K562 (cell line): ENCODE results near the gene GPATCH4. TPM values are rescaled to one million over a fixed set of nuclear protein-coding genes. Genes with fewer than 3 reads are reported as not detected.

ENCODE experiments used
- CREM ChIP-seq: IDR thresholded peaks from 2 replicates; pipeline ENCODE4 v1.6.1; 2014; ENCODE audit warnings: antibody characterized with exemption, low read depth
- DDX20 ChIP-seq: fragments of 450-650 bp; IDR thresholded peaks from 2 replicates; pipeline ENCODE4 v1.6.1; 2016; ENCODE audit warnings: missing genetic modification characterization, low read depth, mild to moderate bottlenecking, missing compliant biosample characterization, moderate library complexity
- EWSR1 ChIP-seq: fragments of 450-650 bp; IDR thresholded peaks from 2 replicates; pipeline ENCODE4 v1.6.1; 2018; ENCODE audit warnings: borderline replicate concordance, mild to moderate bottlenecking, low read depth, moderate library complexity; ENCODE audit not compliant: partially characterized antibody
- GTF2A2 ChIP-seq: IDR thresholded peaks from 2 replicates; pipeline ENCODE4 v1.6.1; 2016; ENCODE audit warnings: mild to moderate bottlenecking, missing genetic modification characterization, missing compliant biosample characterization
- HSF4 ChIP-seq: fragments of 250-450 bp; sonication (Bioruptor Pico); IDR thresholded peaks from 2 replicates; pipeline ENCODE4 v2.1.2; 2022; ENCODE audit warnings: mild to moderate bottlenecking, moderate library complexity, borderline replicate concordance
- KDM1A ChIP-seq, 2 experiments: fragments of 450-650 bp; IDR thresholded peaks; 2 replicates each; pipeline ENCODE4 v1.6.1; 2016; ENCODE audit warnings: mild to moderate bottlenecking in 2 of 2
- MTF1 ChIP-seq: fragments of 250-450 bp; sonication (Bioruptor Pico); IDR thresholded peaks from 2 replicates; pipeline ENCODE4 v1.9.0; 2021; ENCODE audit warnings: moderate library complexity, mild to moderate bottlenecking, inconsistent platforms, borderline replicate concordance
- MXI1 ChIP-seq: IDR thresholded peaks from 2 replicates; pipeline ENCODE4 v1.6.1; 2011; ENCODE audit warnings: low read depth, mild to moderate bottlenecking, improper control_type of control experiment, low read length
- MYC ChIP-seq, 2 experiments: fragments of 250-450 bp in 1 of 2; sonication (Bioruptor Pico) in 1 of 2; IDR thresholded peaks; 2 replicates each; pipeline versions ENCODE4 v1.5.1 to v1.6.1; 2012 to 2021; ENCODE audit warnings: low read depth in 2 of 2, borderline replicate concordance in 1 of 2, improper control_type of control experiment in 1 of 2, low read length in 1 of 2, mild to moderate bottlenecking in 1 of 2, moderate library complexity in 1 of 2
- NKRF ChIP-seq: fragments of 450-650 bp; IDR thresholded peaks from 2 replicates; pipeline ENCODE4 v1.6.1; 2016; ENCODE audit warnings: borderline replicate concordance
- PHF21A ChIP-seq: fragments of 450-650 bp; IDR thresholded peaks from 2 replicates; pipeline ENCODE4 v1.6.1; 2017; ENCODE audit warnings: low read depth, borderline replicate concordance
- PYGO2 ChIP-seq: fragments of 450-650 bp; IDR thresholded peaks from 2 replicates; pipeline ENCODE4 v1.6.1; 2016; ENCODE audit warnings: mild to moderate bottlenecking, missing genetic modification characterization, moderate library complexity, missing compliant biosample characterization
- RB1 ChIP-seq: fragments of 450-650 bp; IDR thresholded peaks from 2 replicates; pipeline ENCODE4 v1.6.1; 2017; ENCODE audit warnings: low read depth, mild to moderate bottlenecking
- SMARCE1 ChIP-seq: fragments of 450-650 bp; IDR thresholded peaks from 2 replicates; pipeline ENCODE4 v1.7.1; 2016; ENCODE audit warnings: mild to moderate bottlenecking
- SPI1 ChIP-seq: IDR thresholded peaks from 2 replicates; pipeline ENCODE4 v1.6.1; 2011; ENCODE audit warnings: low read depth, low read length, control low read depth, borderline replicate concordance
- TFE3 ChIP-seq: fragments of 450-650 bp; formaldehyde crosslinking; IDR thresholded peaks from 2 replicates; pipeline ENCODE4 v1.4.0; 2020; ENCODE audit warnings: mild to moderate bottlenecking, mixed read lengths
- ZBTB1 ChIP-seq: sonication (generic); formaldehyde crosslinking; IDR thresholded peaks from 2 replicates; pipeline ENCODE4 v1.8.1; 2023; ENCODE audit warnings: missing genetic modification reagents, low read depth, mild to moderate bottlenecking, borderline replicate concordance
- ZFP30 ChIP-seq: fragments of 250-450 bp; sonication (Bioruptor Pico); IDR thresholded peaks from 2 replicates; pipeline ENCODE4 v1.8.0; 2022; ENCODE audit warnings: moderate library complexity, mild to moderate bottlenecking, inconsistent platforms, borderline replicate concordance
- ZNF280A ChIP-seq: fragments of 450-650 bp; IDR thresholded peaks from 2 replicates; pipeline ENCODE4 v1.6.1; 2018; ENCODE audit warnings: mild to moderate bottlenecking, low read depth; ENCODE audit not compliant: partially characterized antibody
- ZNF445 ChIP-seq: fragments of 250-450 bp; sonication (Bioruptor Pico); IDR thresholded peaks from 2 replicates; pipeline ENCODE4 v1.4.0; 2020; ENCODE audit warnings: low read depth, mild to moderate bottlenecking, moderate library complexity
- ZNF507 ChIP-seq: conservative IDR thresholded peaks from 2 replicates; pipeline ENCODE4 v1.6.1; 2017; ENCODE audit warnings: missing genetic modification characterization, missing compliant biosample characterization
- ZNF586 ChIP-seq: fragments of 450-650 bp; formaldehyde crosslinking; conservative IDR thresholded peaks from 2 replicates; pipeline ENCODE4 v1.4.0; 2020; ENCODE audit warnings: mild to moderate bottlenecking, moderate library complexity
- ZNF699 ChIP-seq: fragments of 250-450 bp; sonication (Bioruptor Pico); IDR thresholded peaks from 2 replicates; pipeline ENCODE4 v1.8.0; 2021; ENCODE audit warnings: mild to moderate bottlenecking, moderate library complexity; ENCODE audit not compliant: insufficient replicate concordance
- polyA plus RNA-seq, 8 experiments: library from polyadenylated mRNA; depleted of rRNA in 4 of 8; stranded (reverse) in 5 of 8; unstranded in 3 of 8; fragments of >200 nt; fragmentation: Nextera tagmentation in 2 of 8; fragmentation: Illumina TruSeq in 1 of 8; extraction: Ambion mirVana in 2 of 8; extraction: Trizol in 1 of 8; gene quantifications; 2 replicates each; pipeline versions ENCODE4 v1.2.1 to v1.2.3, GENCODE V29; 2011 to 2014; ENCODE audit warnings: inconsistent platforms in 1 of 8, missing spikeins in 1 of 8
- total RNA-seq, 7 experiments: library from RNA; depleted of rRNA in 6 of 7; stranded (reverse); fragments of >200 nt in 6 of 7; fragmentation: Illumina TruSeq in 2 of 7; extraction: Trizol in 2 of 7; gene quantifications; 2 replicates each; pipeline versions ENCODE4 v1.2.1 to v1.2.3, GENCODE V29; 2011 to 2021; ENCODE audit warnings: low replicate concordance in 1 of 7

Gene GPATCH4
- total and polyA plus RNA-seq, 9 of the 15 experiments (the other 6 are each of a cell fraction or from before 2014, with no cell fraction given), result 43.7 to 105 (median 76.5) TPM

GRCh38 chr1:156608036-156608674 lies 6.9 kb upstream of the GPATCH4 start (continued):
- TF ChIP-seq SPI1 (no peak), ZNF586 (CRISPR knock-in tag) (no peak), CREM (peak; percentile 41; the same call in 1 of the 2 replicates), EWSR1 (no peak), ZBTB1 (CRISPR knock-in tag) (no peak), NKRF (no peak), ZNF699 (CRISPR knock-in tag) (no peak), MXI1 (no peak), ZFP30 (CRISPR knock-in tag) (no peak), HSF4 (no peak), ZNF507 (tag) (no peak), ZNF280A (no peak), RB1 (peak; percentile 59; the same call in 1 of the 2 replicates), PHF21A (peak; percentile 87), SMARCE1 (no peak), KDM1A (IDR thresholded peaks at IDR 0.05) (peak; percentile 49 to 50; a peak in 2 of 4 replicates), TFE3 (CRISPR knock-in tag) (no peak), GTF2A2 (tag) (no peak), DDX20 (tag) (no peak), ZNF445 (CRISPR knock-in tag) (no peak), PYGO2 (tag) (no peak), MTF1 (CRISPR knock-in tag) (no peak), MYC (IDR thresholded peaks at IDR 0.05; ENCODE audit: low read depth, low read length) (no peak), MYC (CRISPR knock-in tag; IDR thresholded peaks at IDR 0.05; ENCODE audit: borderline replicate concordance, low read depth) (no peak)
